Activated naive CD8-positive, alpha-beta T cell treated with anti-CD3 and anti-CD28 coated beads, Interleukin-2, amount 10 ng/mL, durations not matched to agents 7 days and 5 days (primary cell): Measurements from ENCODE around the gene CMTM5. TPM values are rescaled to one million over a fixed set of nuclear protein-coding genes. Genes with fewer than 3 reads are reported as not detected.

Experiments
- microRNA-seq: library from miRNA; unstranded; fragments of <30 nt; microRNA quantifications from one replicate; pipeline ENCODE4 v1.2.0, GENCODE V29; 2022
- total RNA-seq, 2 experiments: library from RNA; stranded (reverse); gene quantifications; one replicate each; pipeline ENCODE4 v1.2.3, GENCODE V29; 2021

The CMTM5 gene
- total RNA-seq, 2 experiments from 2014 or later: not detected

Small RNA genes within 50 kb of the gene (microRNA-seq; reads per million reads assigned to microRNA genes)
- gene MIR208A (not detected), gene MIR208B (5.6 reads per million)

Other genes starting within 250 kb of the CMTM5 start
- 1 to 10 TPM; 1.8 to 3.1 TPM for gene SLC7A8, start 193.4 kb upstream of the CMTM5 start, total RNA-seq
- gene RNF212B, start 139.1 kb upstream of the CMTM5 start, total RNA-seq: not detected
- gene HOMEZ, start 90.9 kb upstream of the CMTM5 start, total RNA-seq: 10 to 100 TPM; 11.8 to 12.8 TPM
- 10 to 100 TPM; 50.8 to 51.7 TPM for gene PPP1R3E, start 74.2 kb upstream of the CMTM5 start, total RNA-seq
- gene BCL2L2, start 70.2 kb upstream of the CMTM5 start, total RNA-seq: 1 to 10 TPM; 3.7 to 5.7 TPM
- gene PABPN1, start 55.6 kb upstream of the CMTM5 start, total RNA-seq: 100 to 1,000 TPM; 207 to 208 TPM
- 1 to 10 TPM; 3.4 to 4.8 TPM for gene SLC22A17, start 24.2 kb upstream of the CMTM5 start, total RNA-seq
- not detected for gene EFS, start 11.9 kb upstream of the CMTM5 start, total RNA-seq
- gene IL25, start 4.2 kb upstream of the CMTM5 start, total RNA-seq: under 1 TPM in 1 of 2 experiments, not detected in 1; 0.39 TPM
- not detected for gene MYH6, start 31.2 kb downstream of the CMTM5 start, total RNA-seq
- not detected for gene MYH7, start 58.6 kb downstream of the CMTM5 start, total RNA-seq
- 10 to 100 TPM; 48.0 to 50.8 TPM for gene NGDN, start 92.7 kb downstream of the CMTM5 start, total RNA-seq
- 1 to 10 TPM in 1 of 2 experiments, under 1 TPM in 1; 0.75 to 1.4 TPM for gene ZFHX2, start 174.7 kb downstream of the CMTM5 start, total RNA-seq
- 10 to 100 TPM; 14.2 to 19.2 TPM for gene THTPA, start 179.2 kb downstream of the CMTM5 start, total RNA-seq
- 100 to 1,000 TPM; 335 to 389 TPM for gene AP1G2, start 190.7 kb downstream of the CMTM5 start, total RNA-seq
- gene JPH4, start 201.7 kb downstream of the CMTM5 start, total RNA-seq: not detected